ENCODE results near the gene HELZ2. TPM values are rescaled to one million over a fixed set of nuclear protein-coding genes. Genes with fewer than 3 reads are reported as not detected.

HELZ2 gene
- total and polyA plus RNA-seq, 10 of the 15 experiments (the other 5 are each of a cell fraction or from before 2014, with no cell fraction given): 0.05 to 33.3 (median 6.2) TPM

- TF ChIP-seq, protein P1, sequence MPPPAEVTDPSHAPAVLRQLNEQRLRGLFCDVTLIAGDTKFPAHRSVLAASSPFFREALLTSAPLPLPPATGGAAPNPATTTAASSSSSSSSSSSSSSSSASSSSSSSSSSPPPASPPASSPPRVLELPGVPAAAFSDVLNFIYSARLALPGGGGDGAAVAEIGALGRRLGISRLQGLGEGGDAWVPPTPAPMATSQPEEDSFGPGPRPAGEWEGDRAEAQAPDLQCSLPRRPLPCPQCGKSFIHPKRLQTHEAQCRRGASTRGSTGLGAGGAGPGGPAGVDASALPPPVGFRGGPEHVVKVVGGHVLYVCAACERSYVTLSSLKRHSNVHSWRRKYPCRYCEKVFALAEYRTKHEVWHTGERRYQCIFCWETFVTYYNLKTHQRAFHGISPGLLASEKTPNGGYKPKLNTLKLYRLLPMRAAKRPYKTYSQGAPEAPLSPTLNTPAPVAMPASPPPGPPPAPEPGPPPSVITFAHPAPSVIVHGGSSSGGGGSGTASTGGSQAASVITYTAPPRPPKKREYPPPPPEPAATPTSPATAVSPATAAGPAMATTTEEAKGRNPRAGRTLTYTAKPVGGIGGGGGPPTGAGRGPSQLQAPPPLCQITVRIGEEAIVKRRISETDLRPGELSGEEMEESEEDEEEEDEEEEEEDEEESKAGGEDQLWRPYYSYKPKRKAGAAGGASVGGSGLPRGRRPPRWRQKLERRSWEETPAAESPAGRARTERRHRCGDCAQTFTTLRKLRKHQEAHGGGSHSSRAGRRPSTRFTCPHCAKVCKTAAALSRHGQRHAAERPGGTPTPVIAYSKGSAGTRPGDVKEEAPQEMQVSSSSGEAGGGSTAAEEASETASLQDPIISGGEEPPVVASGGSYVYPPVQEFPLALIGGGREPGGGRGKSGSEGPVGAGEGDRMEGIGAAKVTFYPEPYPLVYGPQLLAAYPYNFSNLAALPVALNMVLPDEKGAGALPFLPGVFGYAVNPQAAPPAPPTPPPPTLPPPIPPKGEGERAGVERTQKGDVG (CRISPR knock-in tag; IDR thresholded peaks at IDR 0.05): no peak
- TF ChIP-seq POU2F2 (IDR thresholded peaks at IDR 0.05; ENCODE audit: borderline replicate concordance, low read depth, low read length): no peak
Observed at GRCh38 chr20:63588641-63589041, 14.6 kb upstream of the HELZ2 start (continued).

- ChIA-PET POLR2A (no interaction called here), SMC1A (ENCODE audit: uncharacterized antibody, unreplicated experiment) (no interaction called here), RAD21 (ENCODE audit: unreplicated experiment) (interaction anchor here (0.8 kb wide), 1 partner anchor 277 kb away, joined by 3 read pairs; the partner anchor contains the start of gene TPD52L2), CTCF (no interaction called here)
- Histone ChIP-seq H3K36me3 (ENCODE audit: control insufficient read depth in 2 of 2, insufficient read depth in 2 of 2, low read length in 1 of 2) (peaks cover 4 to 7% of the 10 kb centered on the region in 2 experiments; a peak in 3 of 4 replicates), H3K4me1 (ENCODE audit: control insufficient read depth, insufficient read depth, low read length) (no peaks in the 10 kb centered on the region), H3K27me3 (replicated peaks in 1 of 2; ENCODE audit: control insufficient read depth in 2 of 2, insufficient read depth in 2 of 2, low read length in 1 of 2) (no peaks in the 10 kb centered on the region), H3K27ac (ENCODE audit: control insufficient read depth, insufficient read depth) (no peak overlapping the region), H3K9ac (ENCODE audit: control insufficient read depth, insufficient read depth, low read length) (no peak overlapping the region), H3K9me3 (replicated peaks; ENCODE audit: control insufficient read depth, insufficient read depth, low read length) (no peaks in the 10 kb centered on the region), H4K20me1 (ENCODE audit: control insufficient read depth, insufficient read depth) (no peaks in the 10 kb centered on the region), H3K4me2 (ENCODE audit: control insufficient read depth, insufficient read depth) (no peak overlapping the region), H3K79me2 (ENCODE audit: control insufficient read depth, insufficient read depth, low read length) (no peaks in the 10 kb centered on the region), H2AFZ (ENCODE audit: control insufficient read depth, low read depth, low read length) (no peak overlapping the region), H3K4me3 (no peak overlapping the region)
- FAIRE-seq: no peak
- DNase-seq (ENCODE audit: low read depth, low spot score): no peak
- in situ Hi-C loops (cut with MboI) (no loop called here), intact Hi-C loops (cut with micrococcal nuclease; ENCODE audit: unreplicated experiment) (no loop called here)
- ATAC-seq: no peak
- BruUV-seq (replicated peaks): TSS peak; percentile 70
- WGBS (ENCODE audit: insufficient coverage, insufficient replicate concordance, low lambda C conversion rate, missing lambda C conversion rate): 63% methylated on average over 19 of the region's 19 CpGs
- TF ChIP-seq TCF7 (IDR thresholded peaks at IDR 0.05; ENCODE audit: borderline replicate concordance) (no peak), DPF2 (IDR thresholded peaks at IDR 0.05) (no peak), NR2C1 (IDR thresholded peaks at IDR 0.05) (no peak), RELA (IDR thresholded peaks at IDR 0.05; ENCODE audit: borderline replicate concordance, partially characterized antibody) (no peak), POLR2A (IDR thresholded peaks at IDR 0.05; ENCODE audit: low read depth, low read length) (0 out of 2 replicates have a peak, but pooled peaks have one; percentile 3), SREBF2 (IDR thresholded peaks at IDR 0.05; ENCODE audit: low read length) (no peak), FOXK2 (IDR thresholded peaks at IDR 0.05) (no peak)
Observed at GRCh38 chr20:63587776-63588591, 13.9 kb upstream of the HELZ2 start.

All from GM12878 (cell line).